Left lung (tissue), 10 donors: Measurements from ENCODE around the gene RNF19B. TPM values are rescaled to one million over a fixed set of nuclear protein-coding genes. Genes with fewer than 3 reads are reported as not detected.
A peak's percentile ranks its signal among the peaks of the same experiment; 100 is the strongest.

Experiments
- ATAC-seq: fragments of 200-7000 bp; cut with Tn5 transposase; one replicate; pipeline ENCODE4 v1.9.1; 2020; ENCODE audit warnings: moderate library complexity
- DNase-seq, 4 donors: peaks; one replicate each; pipeline ENCODE4 v3.0.0-alpha.2; 2013 to 2020
- H3K27ac ChIP-seq, 2 donors: fragments of 200-600 bp; sonication (generic) in 1 of 2; one replicate each; pipeline versions ENCODE4 v1.5.0 to v1.8.0; 2020 to 2021
- H3K27me3 ChIP-seq, 2 donors: fragments of 200-600 bp; sonication (generic) in 1 of 2; one replicate each; pipeline versions ENCODE4 v1.5.0 to v1.8.0; 2020 to 2021
- H3K36me3 ChIP-seq, 2 donors: fragments of 200-600 bp; sonication (generic) in 1 of 2; one replicate each; pipeline versions ENCODE4 v1.5.0 to v1.8.0; 2020 to 2021
- H3K4me1 ChIP-seq, 2 donors: fragments of 200-600 bp; one replicate each; pipeline ENCODE4 v1.8.0; 2021
- H3K4me3 ChIP-seq, 2 donors: fragments of 200-600 bp; sonication (generic) in 1 of 2; one replicate each; pipeline versions ENCODE4 v1.5.0 to v1.8.0; 2020 to 2021; ENCODE audit warnings: mild to moderate bottlenecking in 1 of 2
- H3K9me3 ChIP-seq, 2 donors: fragments of 200-600 bp; sonication (generic) in 1 of 2; one replicate each; pipeline versions ENCODE4 v1.5.0 to v1.8.0; 2020 to 2021
- CTCF ChIP-seq, 2 donors: fragments of 200-600 bp; sonication (generic) in 1 of 2; IDR thresholded peaks; one replicate each; pipeline versions ENCODE4 v1.5.0 to v1.8.0; 2021; ENCODE audit warnings: antibody characterized with exemption in 2 of 2
- intact Hi-C, 2 donors: fragments of 100-400 bp; cut with DNase I; formaldehyde crosslinking; loops; one replicate each; pipeline versions ENCODE4 v1.11.2 to v1.14.2; 2022
- polyA plus RNA-seq, 6 donors: library from polyadenylated mRNA; unstranded; fragments of 120-200 nt; gene quantifications; one replicate each; pipeline ENCODE4 v1.2.1, GENCODE V29; 2013; ENCODE audit not compliant: insufficient read length in 6 of 6
- total RNA-seq, 2 donors: library from RNA; stranded (reverse); fragmentation: NEBNext Ultra II Directional; extraction: Animal tissue kit (Norgen Biotek cat#: 25700); gene quantifications; one replicate each; pipeline ENCODE4 v1.2.1, GENCODE V29; 2021
- donor health status: DM: no; HTN: yes; CAD: no.
- donor health status: DM: no; HTN: no; CAD: no.

Gene RNF19B
- total and polyA plus RNA-seq, 8 donors: 11.8 to 46.0 (median 12.9) TPM

DNA sequence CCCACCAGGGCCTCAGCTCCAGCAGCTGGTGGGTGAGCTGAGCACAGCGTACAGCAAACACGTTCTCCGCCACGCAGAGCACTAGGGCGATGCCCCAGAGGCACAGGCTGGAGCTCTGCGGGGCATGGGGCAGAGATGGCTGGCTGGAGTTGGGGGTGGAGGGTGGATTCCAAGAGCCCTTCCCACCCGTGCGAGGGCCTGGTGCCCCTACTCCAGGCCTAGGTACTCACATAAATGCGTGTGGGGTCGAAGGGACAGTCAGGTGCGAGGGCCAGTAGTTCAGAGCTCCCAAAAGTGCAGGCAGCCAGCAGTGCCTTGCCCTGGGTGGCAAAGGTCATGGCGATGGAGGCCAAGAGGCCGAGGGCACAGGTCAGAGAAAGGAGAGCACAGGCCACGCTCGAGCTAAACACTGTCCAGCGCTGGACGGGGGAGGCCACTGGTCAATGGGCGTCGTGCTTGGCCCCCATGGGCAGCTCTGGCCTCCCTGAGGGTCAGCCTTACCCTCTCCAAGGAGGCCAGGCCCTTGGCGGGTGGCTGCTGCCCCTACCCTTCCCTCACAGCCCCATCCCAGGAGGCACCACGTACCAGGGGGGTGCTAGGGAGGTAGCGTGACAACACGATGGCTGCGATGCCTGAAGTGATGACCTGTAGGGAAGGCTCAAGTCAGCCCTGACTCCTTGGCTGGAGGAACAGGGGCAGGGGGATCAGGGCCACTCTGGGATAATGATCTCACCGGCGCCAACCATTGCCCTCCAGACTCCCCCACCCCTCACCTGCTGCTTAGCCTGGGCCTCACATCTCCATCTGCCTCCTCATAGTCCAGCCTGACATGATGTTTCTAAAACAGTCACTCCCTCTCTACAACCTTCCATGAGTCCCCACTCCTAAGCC, 69.0 kb downstream of the RNF19B start:
- Histone ChIP-seq H3K4me1 (peaks cover 3 to 19% of the 10 kb centered on the region in 2 donors), H3K27me3 (peaks cover 18 to 80% of the 10 kb centered on the region in 2 donors), H3K27ac (no peak overlapping the region), H3K4me3 (no peak overlapping the region), H3K9me3 (no peaks in the 10 kb centered on the region), H3K36me3 (no peaks in the 10 kb centered on the region)
- DNase-seq: peak in 1 of 4 donors; percentile 63
- intact Hi-C loops: no loop called here
- ATAC-seq: no peak
- no peak for TF ChIP-seq CTCF (IDR thresholded peaks at IDR 0.05)

- Histone ChIP-seq H3K27ac (no peak overlapping the region), H3K4me1 (peaks cover 0 to 13% of the 10 kb centered on the region in 2 donors), H3K4me3 (no peak overlapping the region), H3K27me3 (peaks cover 17 to 77% of the 10 kb centered on the region in 2 donors), H3K36me3 (no peaks in the 10 kb centered on the region), H3K9me3 (no peaks in the 10 kb centered on the region)
- ATAC-seq (no peak), DNase-seq (no peak)
- intact Hi-C loops: no loop called here
- no peak for TF ChIP-seq CTCF (IDR thresholded peaks at IDR 0.05)
Measured at GRCh38 chr1:32894681-32895080, 69.9 kb downstream of the RNF19B start.

DNA sequence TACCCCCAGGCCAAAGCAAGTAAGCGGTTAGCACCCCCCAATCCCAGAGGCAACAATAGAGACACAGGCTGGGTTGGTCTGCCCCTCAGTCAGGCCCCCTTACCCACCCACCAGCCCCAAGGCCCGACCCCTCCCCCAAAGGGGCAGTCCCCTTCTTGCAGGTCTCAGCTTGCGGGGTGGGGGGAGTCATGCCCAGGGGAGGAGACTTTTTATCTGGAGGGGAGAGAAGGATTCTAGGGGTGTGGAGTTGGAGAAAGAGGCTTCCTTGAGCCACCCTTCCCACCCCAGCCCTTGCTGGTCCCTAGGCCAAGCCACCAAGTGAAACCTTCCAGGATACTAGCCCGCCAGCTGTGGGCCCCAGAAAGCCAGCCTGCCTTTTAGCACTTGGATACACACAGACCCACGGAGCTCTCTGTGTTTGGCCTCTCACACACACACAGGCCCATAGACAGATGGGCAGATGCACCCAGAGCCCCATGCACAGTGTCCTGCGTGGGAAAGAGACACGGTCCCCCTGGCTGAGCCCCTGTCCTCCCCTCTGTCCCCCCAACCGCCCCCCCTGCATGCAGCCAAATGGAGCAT, 70.5 kb downstream of the RNF19B start:
- Histone ChIP-seq H3K9me3 (no peaks in the 10 kb centered on the region), H3K4me1 (peaks cover 0 to 13% of the 10 kb centered on the region in 2 donors), H3K36me3 (no peaks in the 10 kb centered on the region), H3K27ac (no peak overlapping the region), H3K27me3 (peaks cover 17 to 77% of the 10 kb centered on the region in 2 donors), H3K4me3 (no peak overlapping the region)
- intact Hi-C loops: no loop called here
- DNase-seq (no peak), ATAC-seq (no peak)
- TF ChIP-seq CTCF (IDR thresholded peaks at IDR 0.05): no peak

DNA sequence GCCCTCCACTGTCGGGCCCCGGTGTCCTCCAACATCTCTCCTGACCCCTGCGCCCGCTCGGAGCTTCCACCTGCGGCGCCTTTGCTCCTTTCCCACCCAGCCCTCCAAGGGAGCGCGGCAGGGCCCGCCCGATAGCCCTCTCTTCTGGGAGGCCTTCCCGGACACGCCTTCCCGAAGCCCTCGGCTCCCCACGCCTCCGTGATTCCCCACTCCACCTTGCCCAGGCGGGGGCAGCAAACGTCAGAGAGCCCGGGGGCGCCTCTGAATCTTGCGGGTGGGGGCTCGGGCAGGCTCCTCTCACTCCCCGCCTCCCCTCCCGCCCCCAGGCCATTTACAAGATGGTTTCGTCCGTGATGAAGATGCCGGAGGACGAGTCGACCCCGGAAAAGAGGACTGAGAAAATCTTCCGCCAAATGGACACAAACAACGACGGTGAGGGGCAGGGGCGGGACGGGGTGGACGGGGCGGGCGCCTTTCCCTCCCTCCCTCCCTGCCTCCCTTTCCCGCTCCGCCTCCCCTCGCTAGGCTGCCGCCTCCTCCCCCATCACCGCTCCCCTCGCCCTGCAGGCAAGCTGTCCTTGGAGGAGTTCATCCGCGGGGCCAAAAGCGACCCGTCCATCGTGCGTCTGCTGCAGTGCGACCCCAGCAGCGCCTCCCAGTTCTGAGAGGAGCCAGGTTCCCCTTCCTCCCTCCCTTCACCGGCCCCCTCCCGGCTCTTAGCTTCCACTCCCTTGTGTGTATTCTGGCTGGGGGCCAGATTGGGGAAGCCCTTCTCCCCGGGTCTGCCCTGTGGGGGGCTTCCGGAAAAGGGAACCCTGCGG, 71.2 kb downstream of the RNF19B start:
- Histone ChIP-seq H3K36me3 (no peaks in the 10 kb centered on the region), H3K27me3 (peaks cover 17 to 77% of the 10 kb centered on the region in 2 donors), H3K4me1 (peaks cover 0 to 13% of the 10 kb centered on the region in 2 donors), H3K4me3 (peak overlapping the region; percentile 27 to 32), H3K27ac (no peak overlapping the region), H3K9me3 (no peaks in the 10 kb centered on the region)
- peak in 1 of 2 donors; percentile 5 for TF ChIP-seq CTCF (IDR thresholded peaks at IDR 0.05)
- intact Hi-C loops: no loop called here
- ATAC-seq: peak; percentile 65
- DNase-seq: peak in 1 of 4 donors; percentile 82
